GM23338 (cell line): ENCODE results near the gene AVP.

Experiments used
- CTCF ChIP-seq, 2 experiments: fragments of 200-600 bp in 1 of 2; sonication (generic) in 1 of 2; conservative IDR thresholded peaks; 2 replicates each; pipeline versions ENCODE4 v1.5.1 to v1.6.1; 2016 to 2017; ENCODE audit warnings: antibody characterized with exemption in 2 of 2, low read depth in 2 of 2, mild to moderate bottlenecking in 2 of 2, moderate library complexity in 1 of 2
- REST ChIP-seq: IDR thresholded peaks from one replicate; pipeline ENCODE4 v1.6.1; 2018; ENCODE audit warnings: antibody characterized with exemption; ENCODE audit not compliant: unreplicated experiment
- ZNF114 ChIP-seq: fragments of 250-450 bp; sonication (Bioruptor Pico); IDR thresholded peaks from 2 replicates; pipeline ENCODE4 v1.5.0; 2020; ENCODE audit warnings: mild to moderate bottlenecking, moderate library complexity

GRCh38 chr20:3134151-3134550 lies 49.6 kb upstream of the AVP start:
- TF ChIP-seq CTCF (conservative IDR thresholded peaks at IDR 0.05; ENCODE audit: low read depth in 2 of 2) = no peak
- TF ChIP-seq REST = no peak
- no peak for TF ChIP-seq ZNF114 (CRISPR knock-in tag)
